NCI-H748 treated with DMSO at 0.1 percent for 48 hours (cell line): ENCODE measurements around the gene KBTBD13.
A peak's percentile ranks its signal among the peaks of the same experiment; 100 is the strongest.
"Not testable (repeated sequence)": the region's sequence is repeated elsewhere in the genome, so short reads cannot be mapped to it uniquely, and the experiment has no call there.

Experiments used
- DNase-seq: peaks from one replicate; lab custom pipeline; 2025; lab: John Stamatoyannopoulos, UW

Gene KBTBD13

DNA sequence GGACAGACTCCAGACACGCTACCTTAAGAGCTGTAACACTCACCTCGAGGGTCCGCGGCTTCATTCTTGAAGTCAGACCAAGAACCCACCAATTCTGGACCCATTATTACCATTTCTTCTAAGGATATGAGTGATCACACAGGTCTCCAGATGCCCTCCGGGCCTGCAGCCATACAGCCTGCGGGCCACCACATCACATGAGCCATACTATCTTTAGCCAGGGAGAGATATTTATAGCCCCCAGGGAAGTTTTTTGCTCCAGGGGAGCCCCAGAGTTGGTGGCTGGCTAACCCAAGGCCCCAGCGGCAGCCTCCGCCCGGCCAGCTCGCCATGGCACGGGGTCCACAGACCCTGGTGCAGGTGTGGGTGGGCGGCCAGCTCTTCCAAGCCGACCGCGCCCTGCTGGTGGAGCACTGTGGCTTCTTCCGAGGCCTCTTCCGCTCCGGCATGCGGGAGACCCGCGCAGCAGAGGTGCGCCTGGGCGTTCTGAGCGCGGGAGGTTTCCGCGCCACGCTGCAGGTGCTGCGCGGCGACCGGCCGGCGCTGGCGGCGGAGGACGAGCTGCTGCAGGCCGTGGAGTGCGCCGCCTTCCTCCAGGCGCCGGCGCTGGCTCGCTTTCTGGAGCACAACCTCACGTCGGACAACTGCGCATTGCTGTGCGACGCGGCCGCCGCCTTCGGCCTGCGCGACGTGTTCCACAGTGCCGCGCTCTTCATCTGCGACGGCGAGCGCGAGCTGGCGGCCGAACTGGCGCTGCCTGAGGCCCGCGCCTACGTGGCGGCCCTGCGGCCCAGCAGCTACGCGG is at the start of gene KBTBD13:
Gene KBTBD13 (plus strand): TSS at position 261 of the 805 bp plus-strand sequence. CDS start 70 bp downstream, at position 331.
- DNase-seq, result no peak

DNA sequence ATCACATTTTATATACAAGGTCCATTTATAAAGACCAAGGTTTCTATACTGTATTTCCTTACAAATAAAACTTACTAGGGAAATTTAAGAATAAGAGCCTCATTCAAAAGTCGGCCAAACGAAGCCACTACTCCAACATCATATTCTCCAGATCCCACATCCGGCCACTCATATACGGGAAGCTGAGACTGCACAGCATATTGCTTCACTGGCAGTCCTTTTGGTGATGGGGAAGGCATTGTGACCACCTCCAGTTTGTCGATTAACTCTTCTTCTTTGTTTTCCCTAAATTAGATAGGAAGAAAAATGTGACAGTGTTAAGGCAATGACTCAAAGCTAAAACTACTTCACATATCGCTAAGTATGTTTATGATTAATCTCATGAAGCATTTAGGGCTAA is 49.8 kb upstream of the KBTBD13 start:
- DNase-seq, result no peak

DNA sequence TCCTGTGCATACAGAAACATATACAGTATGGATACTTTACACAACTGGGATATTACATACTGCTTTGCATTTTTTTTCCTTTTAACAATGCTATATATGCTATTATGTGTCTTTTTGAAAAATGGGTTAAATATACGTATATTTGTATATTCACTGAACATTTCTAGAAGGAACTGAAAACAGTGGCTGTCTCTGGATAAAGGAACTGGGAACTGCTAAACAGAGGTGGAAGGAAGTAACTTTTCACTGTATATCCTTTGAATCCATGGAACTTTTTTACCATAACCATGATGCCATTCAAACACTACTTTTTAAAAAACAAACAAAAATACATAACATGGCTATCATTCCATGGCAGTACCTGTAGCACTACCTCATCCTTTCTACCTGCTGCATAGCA is 49.0 kb upstream of the KBTBD13 start:
- DNase-seq, result no peak

- no peak for DNase-seq
Measured at GRCh38 chr15:65028338-65028737, 48.2 kb upstream of the KBTBD13 start.

DNA sequence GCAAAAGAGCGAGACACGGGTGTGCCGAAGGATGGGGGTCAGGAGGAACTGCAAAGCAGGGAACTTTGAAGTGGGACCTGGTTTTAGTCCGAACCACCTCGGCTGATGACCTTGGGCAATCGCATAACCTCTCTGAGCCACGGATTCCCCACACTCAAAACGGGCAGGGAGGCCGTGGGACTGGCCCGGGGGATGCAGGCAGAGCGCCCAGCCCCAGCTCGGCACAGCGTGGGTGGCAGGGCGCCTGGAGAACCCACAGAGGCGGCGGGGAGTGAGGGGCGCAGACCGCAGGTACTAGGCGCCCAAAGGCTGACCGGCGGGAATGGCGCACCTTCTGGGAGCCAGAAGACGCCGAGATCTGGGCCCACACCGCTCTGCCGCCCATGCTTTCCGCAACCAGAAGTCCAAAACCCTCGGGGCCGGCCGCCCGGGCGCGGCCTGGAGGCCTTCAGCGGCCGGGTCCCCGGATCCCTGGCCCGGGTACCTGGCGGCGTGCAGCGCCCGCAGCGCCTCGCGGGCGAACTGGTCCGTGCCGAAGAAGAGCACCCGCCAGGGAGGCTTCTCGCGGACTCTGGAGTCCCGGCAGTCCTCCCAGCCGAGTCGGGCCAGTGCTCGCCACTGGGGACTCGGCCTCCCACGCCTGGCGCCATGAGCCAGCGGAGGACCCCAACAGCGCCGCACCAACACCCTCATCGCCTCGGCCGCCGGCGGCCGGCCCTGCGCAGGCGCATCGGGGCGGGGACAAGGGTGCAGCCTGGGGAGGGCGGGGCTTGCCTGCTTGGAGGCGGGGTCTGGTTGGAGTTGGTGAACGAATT is 47.4 kb upstream of the KBTBD13 start, which contains the start of gene MTFMT:
Gene MTFMT (minus strand): TSS at position 719 of the 815 bp plus-strand sequence. CDS start 26 bp downstream, at position 693.
- peak; percentile 51 for DNase-seq

DNA sequence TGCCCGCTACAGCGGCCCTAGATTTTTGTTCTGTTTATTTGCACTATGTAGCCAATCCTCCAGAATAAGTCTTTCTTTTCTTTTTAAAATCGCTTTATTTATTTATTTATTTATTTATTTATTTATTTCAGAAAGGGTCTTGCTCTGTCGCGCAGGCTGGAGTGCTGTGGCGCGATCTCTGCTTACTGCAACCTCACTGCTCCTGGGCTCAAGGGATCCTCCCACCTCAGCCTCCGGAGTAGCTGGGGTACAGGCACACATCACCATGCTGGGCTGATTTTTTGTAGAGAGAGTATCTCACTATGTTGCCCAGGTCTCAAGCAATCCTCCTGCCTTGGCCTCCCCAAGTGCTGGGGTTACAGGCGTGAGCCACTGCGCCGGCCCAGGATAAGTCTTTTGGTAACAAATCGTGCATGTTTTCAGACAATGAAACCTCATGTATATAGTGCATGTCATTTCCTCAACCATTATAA is 46.8 kb upstream of the KBTBD13 start:
- DNase-seq, result no peak

- DNase-seq, result peak; percentile 22
Measured at GRCh38 chr15:65032801-65033537, 43.6 kb upstream of the KBTBD13 start.

DNA sequence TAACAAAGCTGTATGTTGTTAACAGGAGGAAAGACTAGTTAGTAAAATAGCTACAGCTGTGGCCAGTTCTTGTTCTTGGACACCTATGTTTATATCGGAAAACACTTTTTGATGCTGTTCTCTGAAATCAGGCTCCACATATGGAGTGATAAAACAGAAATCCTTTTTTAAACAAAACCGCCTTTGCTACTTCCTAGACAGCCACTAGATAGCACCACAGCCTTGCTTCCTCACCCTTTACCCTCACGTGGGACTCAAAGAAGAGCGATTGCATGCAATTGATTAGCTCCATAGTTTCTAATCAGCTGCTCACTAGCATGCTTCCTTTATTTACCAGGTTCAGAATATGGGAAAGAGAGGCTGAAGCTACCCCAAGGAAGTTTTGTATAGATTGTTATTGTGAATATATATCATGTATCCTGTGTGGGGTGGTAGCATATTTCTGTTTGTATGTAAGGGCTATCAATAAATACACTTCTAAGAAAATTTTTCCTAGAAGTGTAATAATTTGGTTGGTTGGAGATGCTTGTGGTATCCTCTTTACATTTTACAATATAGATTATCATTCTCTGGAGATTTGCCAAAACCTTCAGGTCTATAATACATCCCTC is 42.8 kb upstream of the KBTBD13 start:
- peak; percentile 23 for DNase-seq

DNA sequence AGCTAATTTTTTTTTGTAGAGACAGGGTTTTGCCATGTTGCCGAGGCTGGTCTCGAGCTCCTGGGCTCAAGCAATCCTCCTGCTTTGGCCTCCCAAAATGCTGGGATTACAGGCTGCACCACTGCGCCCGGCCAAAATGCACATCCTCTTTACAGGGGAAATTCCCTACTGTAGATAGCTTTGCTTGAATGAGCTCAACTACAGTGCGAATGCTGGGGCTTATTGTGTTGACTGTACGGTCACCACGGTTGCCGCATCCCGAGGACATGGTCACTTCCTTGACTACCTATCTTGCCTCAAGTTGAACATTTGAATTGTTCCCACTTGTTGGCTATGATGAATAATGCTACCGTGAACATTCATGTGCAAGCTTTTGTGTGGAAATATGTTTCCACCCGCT is 41.8 kb upstream of the KBTBD13 start:
- DNase-seq, result no peak

- no peak for DNase-seq
Measured at GRCh38 chr15:65037309-65037708, 39.2 kb upstream of the KBTBD13 start.

GRCh38 chr15:65038428-65038827 is 38.1 kb upstream of the KBTBD13 start:
- DNase-seq, result no peak

DNA sequence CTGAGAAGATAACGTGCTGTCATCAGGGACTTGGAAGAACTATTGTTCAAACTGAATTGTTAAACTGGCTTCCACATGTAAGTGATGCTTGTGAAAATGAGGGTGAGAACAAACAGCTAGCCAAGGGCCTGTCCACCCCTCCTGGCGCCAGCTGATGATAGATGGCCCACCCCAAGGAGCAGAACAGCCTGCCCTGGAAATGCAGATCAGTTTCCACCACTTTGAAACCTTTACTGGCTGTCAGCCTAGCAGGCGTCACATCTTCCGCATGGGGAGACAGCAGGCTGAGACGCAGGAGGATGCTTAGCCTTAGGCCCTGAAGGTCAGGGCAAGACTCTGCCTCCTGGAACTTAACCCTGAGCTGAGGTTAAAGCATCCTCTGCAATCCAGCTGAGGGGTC is 37.7 kb upstream of the KBTBD13 start:
- DNase-seq, result no peak

- no peak for DNase-seq
Measured at GRCh38 chr15:65040461-65040860, 36.1 kb upstream of the KBTBD13 start.

DNA sequence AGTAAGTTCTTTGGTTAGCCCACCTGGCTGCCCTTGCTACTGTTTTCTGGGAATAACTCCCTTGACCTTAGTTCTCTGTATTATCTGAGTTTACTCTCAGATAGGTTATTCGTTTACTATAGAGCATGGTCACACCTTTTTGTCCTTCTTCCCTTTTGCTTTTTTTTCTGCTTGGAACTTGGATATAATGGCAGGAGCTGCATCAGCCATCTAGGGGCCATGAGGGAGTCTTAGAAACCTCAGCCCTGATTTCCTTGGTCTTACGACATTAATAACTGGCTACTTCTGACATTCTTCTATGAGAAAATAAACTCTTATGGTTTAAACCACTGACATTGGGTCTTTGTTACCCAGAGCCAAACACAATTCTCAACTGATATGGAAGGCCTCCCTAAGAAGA is 34.8 kb upstream of the KBTBD13 start:
- no peak for DNase-seq

GRCh38 chr15:65042776-65043327 is 33.7 kb upstream of the KBTBD13 start:
- DNase-seq, result no peak

GRCh38 chr15:65044218-65044617 is 32.3 kb upstream of the KBTBD13 start:
- DNase-seq, result not testable (repeated sequence)

DNA sequence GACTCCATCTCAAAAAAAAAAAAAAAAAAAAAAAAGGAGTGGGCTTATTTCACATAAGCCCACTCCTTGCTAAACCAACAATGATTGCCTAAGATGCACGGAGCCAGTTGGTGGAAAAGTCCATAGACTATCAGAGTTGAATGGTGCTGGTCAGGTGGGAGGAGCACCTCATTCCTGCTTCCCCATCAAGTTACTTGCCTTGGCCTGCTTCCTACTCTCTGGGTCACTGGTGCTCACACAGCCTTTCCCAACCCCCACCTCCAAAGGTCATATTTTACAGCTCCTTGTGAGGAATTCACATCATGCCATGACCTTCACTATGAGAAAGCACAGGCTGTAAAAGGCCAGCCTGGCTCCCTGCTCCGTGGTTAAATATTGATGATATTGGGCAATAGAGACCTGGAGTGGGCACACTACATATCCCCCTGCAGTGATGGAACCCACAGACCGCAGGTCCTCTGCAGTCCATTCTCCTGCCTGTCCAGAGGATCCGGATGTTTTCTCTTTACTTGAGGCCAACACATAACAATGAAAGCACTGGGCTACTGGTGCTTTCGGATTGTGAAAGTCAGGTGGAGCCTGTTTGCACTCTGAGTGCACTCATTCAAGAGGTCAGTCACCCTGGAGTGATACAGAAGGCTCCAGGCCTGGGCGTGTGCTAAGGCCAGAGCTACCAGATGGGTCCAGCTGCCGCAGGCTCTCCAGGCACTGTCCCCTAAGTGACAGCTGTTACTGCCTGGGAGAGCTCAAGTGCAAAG is 31.6 kb upstream of the KBTBD13 start, which contains the start of gene SLC51B:
Gene SLC51B (plus strand): TSS at position 664 of the 758 bp plus-strand sequence. CDS start 4,618 bp downstream, outside the sequence.
- DNase-seq, result no peak

GRCh38 chr15:65048241-65048640 is 28.3 kb upstream of the KBTBD13 start:
- DNase-seq, result no peak

- peak; percentile 87 for DNase-seq
Measured at GRCh38 chr15:65049418-65049840, 27.1 kb upstream of the KBTBD13 start.

DNA sequence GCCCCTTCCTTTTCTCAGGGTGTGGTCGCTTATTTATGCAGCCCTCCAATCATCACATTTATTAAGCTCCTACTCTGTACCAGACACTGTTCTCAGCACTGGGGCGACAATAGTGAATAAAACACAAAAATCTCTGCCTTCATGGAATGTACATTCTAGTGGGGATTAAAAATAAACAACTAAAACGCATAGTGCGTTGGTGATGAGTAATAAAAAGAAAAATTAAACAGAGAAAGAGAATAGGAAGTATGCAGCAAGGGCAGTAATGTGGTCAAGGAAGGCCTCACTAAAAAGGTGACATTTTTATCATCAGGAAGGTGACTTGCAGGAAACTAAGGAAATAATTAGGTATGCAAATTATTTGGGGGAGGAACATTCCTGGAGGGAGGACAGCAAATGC is 26.3 kb upstream of the KBTBD13 start:
- DNase-seq, result no peak
